Mammary epithelial cell (primary cell): ENCODE measurements around the gene MMP17.

Experiments
- EZH2 ChIP-seq: IDR thresholded peaks from 2 replicates; pipeline ENCODE4 v1.6.1; 2012; ENCODE audit warnings: low read length, inconsistent platforms, borderline replicate concordance
- TF ChIP-seq, protein P1 (sequence below), 2 donors: IDR thresholded peaks in 1 of 2; conservative IDR thresholded peaks in 1 of 2; 2 replicates each; pipeline ENCODE4 v1.5.1; 2011 to 2012; ENCODE audit warnings: inconsistent platforms in 2 of 2, low read length in 2 of 2, mild to moderate bottlenecking in 2 of 2, control low read depth in 1 of 2, low read depth in 1 of 2; ENCODE audit not compliant: insufficient read depth in 1 of 2; ENCODE audit errors: extremely low read depth in 1 of 2

DNA sequence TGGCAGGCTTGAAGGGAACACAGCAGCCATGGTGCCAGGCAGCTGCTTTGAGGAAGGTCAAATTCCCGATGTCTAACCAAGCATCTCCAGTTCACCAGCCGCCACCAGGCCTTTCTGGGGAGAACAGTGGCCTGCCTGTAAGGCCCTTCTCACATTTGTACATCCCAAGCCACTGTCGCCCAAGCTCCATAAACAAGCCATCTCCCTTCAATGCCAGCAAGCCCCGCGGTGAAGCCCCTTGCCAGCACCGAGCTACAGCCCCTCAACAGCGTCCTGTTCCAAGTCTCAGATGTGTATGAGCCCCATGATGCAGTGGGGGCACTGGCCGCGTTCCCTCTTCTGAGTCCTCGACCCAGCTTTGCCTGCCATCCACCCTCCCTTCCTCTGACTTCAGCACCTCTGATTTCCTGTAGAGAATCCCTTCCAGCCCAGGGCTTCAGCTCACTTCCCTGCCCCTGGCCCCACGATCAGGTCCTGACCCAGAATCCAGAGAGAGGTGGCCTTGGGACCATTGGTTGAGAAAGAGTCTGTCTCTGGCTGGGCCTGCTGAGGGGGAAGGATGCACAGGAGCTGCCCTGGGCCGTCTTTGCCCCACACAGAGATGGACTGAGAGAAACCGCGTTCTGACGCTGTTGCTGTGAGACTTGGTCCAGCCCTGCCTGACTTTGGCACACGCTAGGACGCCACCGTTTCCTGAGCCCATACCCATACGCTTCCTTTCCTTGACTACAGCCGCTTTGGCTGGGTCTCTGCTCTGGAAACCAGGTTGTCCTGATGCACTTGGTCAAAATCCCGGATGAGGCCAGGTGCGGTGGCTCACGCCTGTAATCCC is 1.9 kb upstream of the MMP17 start:
- TF ChIP-seq, protein P1, sequence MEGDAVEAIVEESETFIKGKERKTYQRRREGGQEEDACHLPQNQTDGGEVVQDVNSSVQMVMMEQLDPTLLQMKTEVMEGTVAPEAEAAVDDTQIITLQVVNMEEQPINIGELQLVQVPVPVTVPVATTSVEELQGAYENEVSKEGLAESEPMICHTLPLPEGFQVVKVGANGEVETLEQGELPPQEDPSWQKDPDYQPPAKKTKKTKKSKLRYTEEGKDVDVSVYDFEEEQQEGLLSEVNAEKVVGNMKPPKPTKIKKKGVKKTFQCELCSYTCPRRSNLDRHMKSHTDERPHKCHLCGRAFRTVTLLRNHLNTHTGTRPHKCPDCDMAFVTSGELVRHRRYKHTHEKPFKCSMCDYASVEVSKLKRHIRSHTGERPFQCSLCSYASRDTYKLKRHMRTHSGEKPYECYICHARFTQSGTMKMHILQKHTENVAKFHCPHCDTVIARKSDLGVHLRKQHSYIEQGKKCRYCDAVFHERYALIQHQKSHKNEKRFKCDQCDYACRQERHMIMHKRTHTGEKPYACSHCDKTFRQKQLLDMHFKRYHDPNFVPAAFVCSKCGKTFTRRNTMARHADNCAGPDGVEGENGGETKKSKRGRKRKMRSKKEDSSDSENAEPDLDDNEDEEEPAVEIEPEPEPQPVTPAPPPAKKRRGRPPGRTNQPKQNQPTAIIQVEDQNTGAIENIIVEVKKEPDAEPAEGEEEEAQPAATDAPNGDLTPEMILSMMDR (conservative IDR thresholded peaks at IDR 0.05 in 1 of 2, IDR thresholded peaks at IDR 0.05 in 1 of 2; ENCODE audit: extremely low read depth in 1 of 2, insufficient read depth in 1 of 2, low read depth in 1 of 2, low read length in 2 of 2) = no peak
- TF ChIP-seq EZH2 = no peak
